OCI-LY7 (cell line): ENCODE measurements around the gene ZNF544. TPM values are rescaled to one million over a fixed set of nuclear protein-coding genes. Genes with fewer than 3 reads are reported as not detected.

Source experiments
- BruUV-seq: library from RNA; stranded (reverse); fragments of 400-500 nt; replicated peaks from 2 replicates; lab custom pipeline; 2021; lab: Mats Ljungman, UMichigan
- CTCF ChIA-PET: fragments of 300-600 bp; sonication (Branson Sonifier 250); formaldehyde crosslinking; loops from one replicate; lab custom pipeline; 2022; ENCODE audit warnings: antibody characterized with exemption; ENCODE audit not compliant: unreplicated experiment; lab: Charles Lee
- POLR2A ChIA-PET: fragments of 300-600 bp; sonication (Branson Sonifier 250); formaldehyde crosslinking; loops from one replicate; lab custom pipeline; 2022; ENCODE audit warnings: antibody characterized with exemption; lab: Charles Lee
- DNase-seq: peaks from one replicate; pipeline ENCODE4 v3.0.0-alpha.2; 2015; ENCODE audit warnings: low spot score
- H2AFZ ChIP-seq: fragments of 200-600 bp; sonication (generic), shearing (Covaris generic); 2 replicates; pipeline ENCODE4 v1.6.1; 2014; ENCODE audit warnings: mild to moderate bottlenecking, antibody characterized with exemption, low read length, moderate library complexity
- H3K27ac ChIP-seq: fragments of 200-600 bp; sonication (generic); 2 replicates; pipeline ENCODE4 v1.5.1; 2014; ENCODE audit warnings: mixed run types, low read depth, mild to moderate bottlenecking, moderate library complexity, low read length, inconsistent platforms; ENCODE audit not compliant: poor library complexity, severe bottlenecking
- H3K36me3 ChIP-seq: fragments of 200-600 bp; sonication (generic); 2 replicates; pipeline ENCODE4 v1.6.1; 2014; ENCODE audit warnings: mild to moderate bottlenecking, antibody characterized with exemption, low read length, moderate library complexity, mixed read lengths; ENCODE audit not compliant: insufficient read depth
- H3K4me1 ChIP-seq: fragments of 200-600 bp; sonication (generic); 2 replicates; pipeline ENCODE4 v1.5.1; 2014; ENCODE audit warnings: mild to moderate bottlenecking, low read length; ENCODE audit not compliant: insufficient read depth, poor library complexity, severe bottlenecking
- H3K4me2 ChIP-seq: fragments of 200-600 bp; sonication (generic); 2 replicates; pipeline ENCODE4 v1.6.1; 2014; ENCODE audit warnings: mild to moderate bottlenecking, low read length
- H3K4me3 ChIP-seq: fragments of 200-600 bp; sonication (generic); 2 replicates; pipeline ENCODE4 v1.5.1; 2014; ENCODE audit warnings: mild to moderate bottlenecking, low read depth, low read length; ENCODE audit not compliant: poor library complexity, severe bottlenecking
- H3K79me2 ChIP-seq: fragments of 200-600 bp; sonication (generic); 2 replicates; pipeline ENCODE4 v1.6.1; 2016; ENCODE audit warnings: low read depth, mild to moderate bottlenecking, low read length, moderate library complexity, mixed read lengths; ENCODE audit not compliant: insufficient read depth
- H3K9me2 ChIP-seq: fragments of 200-600 bp; sonication (generic); 2 replicates; pipeline ENCODE4 v1.6.1; 2016; ENCODE audit warnings: mild to moderate bottlenecking, low read length, mixed read lengths; ENCODE audit not compliant: insufficient read depth
- H3K9me3 ChIP-seq: fragments of 200-600 bp; sonication (generic); 2 replicates; pipeline ENCODE4 v1.6.1; 2014; ENCODE audit warnings: mild to moderate bottlenecking, mixed run types, low read length, mixed read lengths
- H4K20me1 ChIP-seq: fragments of 200-600 bp; sonication (generic); 2 replicates; pipeline ENCODE4 v1.6.1; 2014; ENCODE audit warnings: mild to moderate bottlenecking, antibody characterized with exemption, low read length, moderate library complexity, mixed read lengths; ENCODE audit not compliant: insufficient read depth
- EZH2phosphoT487 ChIP-seq: fragments of 200-600 bp; sonication (generic); IDR thresholded peaks from 2 replicates; pipeline ENCODE4 v1.6.1; 2018; ENCODE audit warnings: low read depth, borderline replicate concordance, mild to moderate bottlenecking, mixed run types, antibody characterized with exemption, low read length, moderate library complexity, mixed read lengths
- intact Hi-C: fragments of 100-400 bp; cut with micrococcal nuclease; formaldehyde crosslinking; loops from one replicate; pipeline ENCODE4 v1.10.0; 2022; ENCODE audit not compliant: unreplicated experiment
- total RNA-seq, 2 experiments: library from RNA; depleted of rRNA in 1 of 2; stranded (reverse); fragments of >200 nt in 1 of 2; shearing (Covaris generic) in 1 of 2; gene quantifications; 2 replicates each; pipeline ENCODE4 v1.2.3, GENCODE V29; 2014 to 2022
- TF ChIP-seq, protein P1 (sequence below): fragments of 200-600 bp; sonication (generic); conservative IDR thresholded peaks from 2 replicates; pipeline ENCODE4 v1.5.1; 2014; ENCODE audit warnings: mild to moderate bottlenecking, antibody characterized with exemption, low read length, moderate library complexity, mixed read lengths

Gene ZNF544
- total RNA-seq, 2 experiments from 2014 or later = 34.1 to 37.3 TPM

DNA sequence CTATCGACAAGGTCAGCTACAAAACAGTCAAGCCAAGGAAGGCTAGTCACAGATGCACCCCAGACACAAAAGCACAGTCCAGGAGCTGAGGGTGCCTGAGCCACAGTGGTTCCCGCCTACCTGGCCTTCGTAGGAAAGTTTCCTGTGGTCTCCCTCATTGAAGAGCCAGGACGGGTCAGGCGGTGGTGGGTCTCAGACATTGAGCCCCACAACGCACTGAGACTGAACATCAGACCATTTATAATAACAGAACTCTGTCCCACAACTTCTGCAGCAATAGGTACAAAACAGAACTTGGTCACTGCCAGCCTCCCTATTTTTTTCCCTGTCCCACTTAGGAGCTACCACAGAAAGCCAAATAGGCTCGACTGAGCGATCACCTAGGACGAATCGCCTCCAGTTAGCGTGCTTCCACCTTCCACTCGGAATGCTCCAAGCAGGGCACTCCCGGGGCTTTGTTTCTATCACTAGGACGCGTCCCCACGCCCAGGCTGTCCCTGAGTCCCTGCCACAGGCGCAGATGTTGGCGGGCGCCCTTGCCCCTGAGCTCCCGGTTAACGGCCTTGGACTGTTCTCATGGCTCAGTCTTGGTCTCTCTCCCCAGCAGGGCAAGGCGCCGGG, 640 bp upstream of the ZNF544 start:
- CTCF ChIA-PET = no interaction called here

DNA sequence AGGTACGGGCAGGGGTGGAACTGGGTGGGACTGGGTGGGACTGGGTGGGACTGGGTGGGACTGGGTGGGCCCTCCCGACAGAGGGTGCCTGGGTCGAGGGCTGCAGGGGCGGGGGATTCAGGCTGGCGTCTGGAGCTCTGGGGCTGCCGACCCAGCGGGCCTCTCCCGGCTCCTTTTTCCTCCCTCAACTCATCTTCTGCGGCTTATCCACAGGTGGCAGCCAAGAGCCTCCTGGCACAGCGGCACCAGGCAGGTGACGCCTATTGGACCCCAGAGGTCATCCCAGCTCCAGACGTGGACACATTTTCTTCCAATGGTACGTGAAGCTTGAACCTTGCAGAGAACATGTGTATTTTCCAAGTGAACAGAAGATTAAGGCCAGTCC, 533 bp downstream of the ZNF544 start:
- H3K4me2 ChIP-seq = peak overlapping the region; percentile 65
- intact Hi-C loops = loop anchor here (2.0 kb wide), 1 partner anchor 76 kb away; the partner anchor contains the start of gene ERVK3-1
- no TSS peak for BruUV-seq
- peaks cover 47% of the 10 kb centered on the region for H3K36me3 ChIP-seq
- no peaks in the 10 kb centered on the region for H3K4me1 ChIP-seq
- H3K9me3 ChIP-seq = peaks cover 4% of the 10 kb centered on the region; the same call in 1 of the 2 replicates
- no peak for TF ChIP-seq EZH2phosphoT487
- TF ChIP-seq, protein P1, sequence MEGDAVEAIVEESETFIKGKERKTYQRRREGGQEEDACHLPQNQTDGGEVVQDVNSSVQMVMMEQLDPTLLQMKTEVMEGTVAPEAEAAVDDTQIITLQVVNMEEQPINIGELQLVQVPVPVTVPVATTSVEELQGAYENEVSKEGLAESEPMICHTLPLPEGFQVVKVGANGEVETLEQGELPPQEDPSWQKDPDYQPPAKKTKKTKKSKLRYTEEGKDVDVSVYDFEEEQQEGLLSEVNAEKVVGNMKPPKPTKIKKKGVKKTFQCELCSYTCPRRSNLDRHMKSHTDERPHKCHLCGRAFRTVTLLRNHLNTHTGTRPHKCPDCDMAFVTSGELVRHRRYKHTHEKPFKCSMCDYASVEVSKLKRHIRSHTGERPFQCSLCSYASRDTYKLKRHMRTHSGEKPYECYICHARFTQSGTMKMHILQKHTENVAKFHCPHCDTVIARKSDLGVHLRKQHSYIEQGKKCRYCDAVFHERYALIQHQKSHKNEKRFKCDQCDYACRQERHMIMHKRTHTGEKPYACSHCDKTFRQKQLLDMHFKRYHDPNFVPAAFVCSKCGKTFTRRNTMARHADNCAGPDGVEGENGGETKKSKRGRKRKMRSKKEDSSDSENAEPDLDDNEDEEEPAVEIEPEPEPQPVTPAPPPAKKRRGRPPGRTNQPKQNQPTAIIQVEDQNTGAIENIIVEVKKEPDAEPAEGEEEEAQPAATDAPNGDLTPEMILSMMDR = peak; percentile 41
- no peaks in the 10 kb centered on the region for H4K20me1 ChIP-seq
- peak overlapping the region; percentile 72 for H3K4me3 ChIP-seq
- ChIA-PET POLR2A (no interaction called here), CTCF (no interaction called here)
- peak; percentile 8 for DNase-seq
- no peaks in the 10 kb centered on the region for H3K9me2 ChIP-seq
- H3K27ac ChIP-seq = peak overlapping the region; percentile 42
- no peaks in the 10 kb centered on the region for H3K79me2 ChIP-seq
- peak overlapping the region; percentile 85; the same call in 1 of the 2 replicates for H2AFZ ChIP-seq

More for the DNA sequence above, 640 bp upstream of the ZNF544 start:
- TF ChIP-seq EZH2phosphoT487 = no peak
- TF ChIP-seq, protein P1 = no peak
- H3K27ac ChIP-seq = peak overlapping the region; percentile 42
- TSS peak; percentile 93 for BruUV-seq
- H3K9me3 ChIP-seq = peaks cover 4% of the 10 kb centered on the region; the same call in 1 of the 2 replicates
- intact Hi-C loops = loop anchor here (2.0 kb wide), 1 partner anchor 77 kb away; the partner anchor contains the start of gene ERVK3-1
- no peaks in the 10 kb centered on the region for H3K9me2 ChIP-seq
- no peak for DNase-seq
- H2AFZ ChIP-seq = peak overlapping the region; percentile 85
- peaks cover 35% of the 10 kb centered on the region for H3K36me3 ChIP-seq
- no peaks in the 10 kb centered on the region for H3K79me2 ChIP-seq
- H4K20me1 ChIP-seq = no peaks in the 10 kb centered on the region
- H3K4me3 ChIP-seq = peak overlapping the region; percentile 72
- no peaks in the 10 kb centered on the region for H3K4me1 ChIP-seq
- H3K4me2 ChIP-seq = peak overlapping the region; percentile 65
- POLR2A ChIA-PET = interaction anchor here (0.6 to 1.0 kb wide), 3 partner anchors 9 to 37 kb away, joined by 3 read pairs; no protein-coding TSS in a partner anchor

DNA sequence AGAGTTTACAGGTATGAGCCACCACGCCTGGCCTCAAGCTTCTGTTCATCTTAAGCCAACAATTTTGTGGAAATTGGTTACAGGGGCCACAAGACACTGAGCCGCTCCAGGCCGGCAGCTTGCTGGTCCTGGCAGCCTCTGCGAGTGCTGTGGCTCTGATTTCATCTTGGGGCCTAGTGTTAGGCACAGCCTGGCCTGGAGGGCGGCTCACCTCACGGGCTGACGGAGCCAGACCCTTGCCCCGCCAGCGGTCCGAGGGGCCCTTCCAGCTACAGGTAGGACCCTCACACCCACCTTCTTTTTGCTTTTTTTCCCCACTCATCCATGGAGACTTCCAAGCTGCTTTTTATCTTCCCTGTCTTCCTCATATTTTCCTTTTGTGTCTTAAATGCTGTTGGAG, 8.6 kb downstream of the ZNF544 start:
- Histone ChIP-seq H3K9me3 (0 out of 2 replicates have a peak, but pooled peaks cover 4% of the 10 kb centered on the region), H4K20me1 (no peaks in the 10 kb centered on the region), H3K79me2 (no peaks in the 10 kb centered on the region), H3K27ac (no peak overlapping the region), H3K4me3 (no peak overlapping the region), H2AFZ (no peak overlapping the region), H3K4me2 (no peak overlapping the region), H3K36me3 (peaks cover 81% of the 10 kb centered on the region), H3K9me2 (no peaks in the 10 kb centered on the region), H3K4me1 (no peaks in the 10 kb centered on the region)
- intact Hi-C loops = no loop called here
- POLR2A ChIA-PET = no interaction called here
- TF ChIP-seq EZH2phosphoT487 = no peak
- TF ChIP-seq, protein P1 = no peak
- CTCF ChIA-PET = no interaction called here
- BruUV-seq = no TSS peak
- DNase-seq = no peak
